ENCODE measurements around the gene RBMS3. TPM values are rescaled to one million over a fixed set of nuclear protein-coding genes. Genes with fewer than 3 reads are reported as not detected.

RBMS3 gene
- total RNA-seq, 4 donors from 2014 or later: 51.5 to 76.0 (median 66.6) TPM

- Histone ChIP-seq H3K36me3 (no peaks in the 10 kb centered on the region), H3K27me3 (no peaks in the 10 kb centered on the region), H3K27ac (no peak overlapping the region), H3K4me3 (no peak overlapping the region), H3K4me1 (peaks cover 0 to 11% (median 4%) of the 10 kb centered on the region in 3 donors), H3K9me3 (no peaks in the 10 kb centered on the region)
- TF ChIP-seq CTCF (IDR thresholded peaks at IDR 0.05) (no peak), POLR2AphosphoS5 (IDR thresholded peaks at IDR 0.05) (no peak), EP300 (IDR thresholded peaks at IDR 0.05) (no peak), POLR2A (IDR thresholded peaks at IDR 0.05) (no peak)
- 100% methylated on average over 1 of the region's 1 CpG; no CpG with 5 or more reads in 1 of the 2 donors for WGBS, 2 donors (ENCODE audit: low coverage in 1 of 2)
- ATAC-seq: no peak
Measured at GRCh38 chr3:29307295-29307694, 26.4 kb downstream of the RBMS3 start.

GRCh38 chr3:29310865-29311264 lies 30.0 kb downstream of the RBMS3 start:
- no peak for TF ChIP-seq POLR2A (IDR thresholded peaks at IDR 0.05)
- no peak for TF ChIP-seq POLR2AphosphoS5 (IDR thresholded peaks at IDR 0.05)
- TF ChIP-seq EP300 (IDR thresholded peaks at IDR 0.05): no peak
- TF ChIP-seq CTCF (IDR thresholded peaks at IDR 0.05): no peak
- H3K9me3 ChIP-seq: no peaks in the 10 kb centered on the region
- 86 to 100% methylated on average over 1 of the region's 1 CpG for WGBS, 2 donors (ENCODE audit: low coverage in 1 of 2)
- no peak for ATAC-seq
- no peak overlapping the region for H3K4me3 ChIP-seq
- H3K27me3 ChIP-seq: no peaks in the 10 kb centered on the region
- H3K36me3 ChIP-seq: no peaks in the 10 kb centered on the region
- peaks cover 3 to 38% (median 8%) of the 10 kb centered on the region in 3 donors for H3K4me1 ChIP-seq
- no peak overlapping the region for H3K27ac ChIP-seq

- TF ChIP-seq POLR2A (IDR thresholded peaks at IDR 0.05) (no peak), CTCF (IDR thresholded peaks at IDR 0.05) (no peak), EP300 (IDR thresholded peaks at IDR 0.05) (no peak), POLR2AphosphoS5 (IDR thresholded peaks at IDR 0.05) (no peak)
Measured at GRCh38 chr3:29311795-29312194, 30.9 kb downstream of the RBMS3 start.

GRCh38 chr3:29312395-29312794 lies 31.5 kb downstream of the RBMS3 start:
- ATAC-seq: no peak
- H3K4me1 ChIP-seq: peaks cover 3 to 35% (median 8%) of the 10 kb centered on the region in 3 donors
- H3K36me3 ChIP-seq: no peaks in the 10 kb centered on the region
- H3K27ac ChIP-seq: no peak overlapping the region
- TF ChIP-seq CTCF (IDR thresholded peaks at IDR 0.05) (no peak), EP300 (IDR thresholded peaks at IDR 0.05) (no peak), POLR2A (IDR thresholded peaks at IDR 0.05) (no peak)
- H3K9me3 ChIP-seq: no peaks in the 10 kb centered on the region
- no peaks in the 10 kb centered on the region for H3K27me3 ChIP-seq
- no peak overlapping the region for H3K4me3 ChIP-seq
- 81 to 89% methylated on average over 2 of the region's 2 CpGs for WGBS, 2 donors (ENCODE audit: low coverage in 1 of 2)

More at GRCh38 chr3:29311795-29312194, 30.9 kb downstream of the RBMS3 start:
- no peaks in the 10 kb centered on the region for H3K9me3 ChIP-seq
- ATAC-seq: no peak
- no peak overlapping the region for H3K4me3 ChIP-seq
- 69 to 86% methylated on average over 3 of the region's 3 CpGs for WGBS, 2 donors (ENCODE audit: low coverage in 1 of 2)
- H3K27ac ChIP-seq: no peak overlapping the region
- no peaks in the 10 kb centered on the region for H3K27me3 ChIP-seq
- peaks cover 3 to 36% (median 8%) of the 10 kb centered on the region in 3 donors for H3K4me1 ChIP-seq
- no peaks in the 10 kb centered on the region for H3K36me3 ChIP-seq

GRCh38 chr3:29312960-29313452 lies 32.1 kb downstream of the RBMS3 start:
- H3K9me3 ChIP-seq: no peaks in the 10 kb centered on the region
- no peaks in the 10 kb centered on the region for H3K27me3 ChIP-seq
- 56 to 57% methylated on average over 2 of the region's 2 CpGs for WGBS, 2 donors (ENCODE audit: low coverage in 1 of 2)
- H3K36me3 ChIP-seq: no peaks in the 10 kb centered on the region
- no peak overlapping the region for H3K4me3 ChIP-seq
- H3K27ac ChIP-seq: no peak overlapping the region
- ATAC-seq: no peak
- TF ChIP-seq CTCF (IDR thresholded peaks at IDR 0.05) (no peak), POLR2A (IDR thresholded peaks at IDR 0.05) (no peak), POLR2AphosphoS5 (IDR thresholded peaks at IDR 0.05) (no peak), EP300 (IDR thresholded peaks at IDR 0.05) (no peak)
- H3K4me1 ChIP-seq: peaks cover 3 to 40% (median 8%) of the 10 kb centered on the region in 3 donors
